ENCODE measurements around the gene TIMM50.

The TIMM50 gene

GRCh38 chr19:39500543-39500942 lies 19.9 kb downstream of the TIMM50 start:
- peaks cover 0 to 2% of the 10 kb centered on the region in 2 donors for H3K9me3 Mint-ChIP-seq
- H3K4me3 Mint-ChIP-seq: peak overlapping the region in 1 of 2 donors; percentile 33
- peaks cover 26 to 36% of the 10 kb centered on the region in 2 donors for H3K4me1 Mint-ChIP-seq
- ATAC-seq (replicated peaks) (no peak), DNase-seq (no peak)
- peaks cover 3 to 6% of the 10 kb centered on the region in 2 donors for H3K36me3 Mint-ChIP-seq
- H3K27me3 Mint-ChIP-seq: peaks cover 48 to 65% of the 10 kb centered on the region in 2 donors
- H3K27ac Mint-ChIP-seq: no peak overlapping the region

- no peak for ATAC-seq (replicated peaks)
- peaks cover 5 to 6% of the 10 kb centered on the region in 2 donors for H3K36me3 Mint-ChIP-seq
- H3K4me1 Mint-ChIP-seq: peaks cover 29 to 39% of the 10 kb centered on the region in 2 donors
- H3K9me3 Mint-ChIP-seq: peaks cover 1 to 2% of the 10 kb centered on the region in 2 donors
- DNase-seq: no peak
- no peak overlapping the region for H3K4me3 Mint-ChIP-seq
- no peak overlapping the region for H3K27ac Mint-ChIP-seq
- H3K27me3 Mint-ChIP-seq: peaks cover 51 to 69% of the 10 kb centered on the region in 2 donors
These were observed 20.7 kb downstream of the TIMM50 start for GRCh38 chr19:39501340-39501739.

- peaks cover 54 to 73% of the 10 kb centered on the region in 2 donors for H3K27me3 Mint-ChIP-seq
- DNase-seq: peak; percentile 63
These were observed 22.2 kb downstream of the TIMM50 start for GRCh38 chr19:39502640-39503417.

GRCh38 chr19:39506598-39506943 lies 25.9 kb downstream of the TIMM50 start:
- H3K4me1 Mint-ChIP-seq: peaks cover 18 to 31% of the 10 kb centered on the region in 2 donors
- no peak for ATAC-seq (replicated peaks)
- H3K4me3 Mint-ChIP-seq: peak overlapping the region; percentile 76 to 94
- no peak for DNase-seq
- peak overlapping the region; percentile 48 for H3K27ac Mint-ChIP-seq
- H3K36me3 Mint-ChIP-seq: peaks cover 6 to 7% of the 10 kb centered on the region in 2 donors
- peaks cover 2 to 3% of the 10 kb centered on the region in 2 donors for H3K9me3 Mint-ChIP-seq
- peaks cover 42 to 63% of the 10 kb centered on the region in 2 donors for H3K27me3 Mint-ChIP-seq

More at GRCh38 chr19:39502640-39503417, 22.2 kb downstream of the TIMM50 start:
- Mint-ChIP-seq H3K36me3 (peaks cover 6 to 7% of the 10 kb centered on the region in 2 donors), H3K4me3 (peak overlapping the region; percentile 23 to 65), H3K9me3 (peaks cover 2 to 3% of the 10 kb centered on the region in 2 donors), H3K4me1 (peaks cover 34 to 50% of the 10 kb centered on the region in 2 donors), H3K27ac (no peak overlapping the region)
- ATAC-seq (replicated peaks): peak; percentile 47 to 48

GRCh38 chr19:39506944-39507714 lies 26.5 kb downstream of the TIMM50 start:
- Mint-ChIP-seq H3K27me3 (peaks cover 42 to 64% of the 10 kb centered on the region in 2 donors), H3K27ac (peak overlapping the region; percentile 76), H3K36me3 (peaks cover 6 to 7% of the 10 kb centered on the region in 2 donors), H3K9me3 (peaks cover 2 to 3% of the 10 kb centered on the region in 2 donors), H3K4me1 (peaks cover 18 to 31% of the 10 kb centered on the region in 2 donors), H3K4me3 (peak overlapping the region; percentile 86 to 94)
- ATAC-seq (replicated peaks) (peak; percentile 78 to 83), DNase-seq (peak; percentile 55)

GRCh38 chr19:39507715-39508364 lies 27.2 kb downstream of the TIMM50 start:
- ATAC-seq (replicated peaks): no peak
- H3K4me1 Mint-ChIP-seq: peaks cover 18 to 31% of the 10 kb centered on the region in 2 donors
- peak overlapping the region; percentile 86 to 94 for H3K4me3 Mint-ChIP-seq
- peaks cover 2 to 3% of the 10 kb centered on the region in 2 donors for H3K9me3 Mint-ChIP-seq
- peak overlapping the region; percentile 76 for H3K27ac Mint-ChIP-seq
- peaks cover 6 to 7% of the 10 kb centered on the region in 2 donors for H3K36me3 Mint-ChIP-seq
- peaks cover 46 to 71% of the 10 kb centered on the region in 2 donors for H3K27me3 Mint-ChIP-seq
- no peak for DNase-seq

- ATAC-seq (replicated peaks) (no peak), DNase-seq (no peak)
- peaks cover under 1 to 3% of the 10 kb centered on the region in 2 donors for H3K36me3 Mint-ChIP-seq
- peaks cover 13 to 24% of the 10 kb centered on the region in 2 donors for H3K4me1 Mint-ChIP-seq
- H3K27ac Mint-ChIP-seq: no peak overlapping the region
- H3K27me3 Mint-ChIP-seq: peaks cover 48 to 71% of the 10 kb centered on the region in 2 donors
- no peak overlapping the region for H3K4me3 Mint-ChIP-seq
- H3K9me3 Mint-ChIP-seq: peaks cover 0 to 3% of the 10 kb centered on the region in 2 donors
These were observed 28.0 kb downstream of the TIMM50 start for GRCh38 chr19:39508629-39509028.

GRCh38 chr19:39509233-39509632 lies 28.6 kb downstream of the TIMM50 start:
- Mint-ChIP-seq H3K27me3 (peaks cover 47 to 71% of the 10 kb centered on the region in 2 donors), H3K4me3 (no peak overlapping the region), H3K4me1 (peaks cover 12 to 21% of the 10 kb centered on the region in 2 donors), H3K36me3 (peaks cover 0 to 3% of the 10 kb centered on the region in 2 donors), H3K27ac (no peak overlapping the region), H3K9me3 (peaks cover 0 to 3% of the 10 kb centered on the region in 2 donors)
- no peak for ATAC-seq (replicated peaks)
- no peak for DNase-seq

GRCh38 chr19:39512988-39513387 lies 32.4 kb downstream of the TIMM50 start:
- no peak overlapping the region for H3K4me3 Mint-ChIP-seq
- H3K36me3 Mint-ChIP-seq: no peaks in the 10 kb centered on the region
- no peak overlapping the region for H3K27ac Mint-ChIP-seq
- DNase-seq (no peak), ATAC-seq (replicated peaks) (no peak)
- H3K27me3 Mint-ChIP-seq: peaks cover 51 to 73% of the 10 kb centered on the region in 2 donors
- peaks cover 12 to 24% of the 10 kb centered on the region in 2 donors for H3K4me1 Mint-ChIP-seq
- H3K9me3 Mint-ChIP-seq: no peaks in the 10 kb centered on the region

- H3K36me3 Mint-ChIP-seq: no peaks in the 10 kb centered on the region
- H3K4me3 Mint-ChIP-seq: peak within 1 kb of the TSS; percentile 83 to 85
- DNase-seq (no peak), ATAC-seq (replicated peaks) (peak; percentile 42 to 53)
- H3K9me3 Mint-ChIP-seq: no peaks in the 10 kb centered on the region
- peaks cover 11 to 22% of the 10 kb centered on the region in 2 donors for H3K4me1 Mint-ChIP-seq
- peak within 1 kb of the TSS; percentile 47 for H3K27ac Mint-ChIP-seq
- peaks cover 48 to 69% of the 10 kb centered on the region in 2 donors for H3K27me3 Mint-ChIP-seq
These were observed 34.4 kb downstream of the TIMM50 start, which contains the start of gene SELENOV for GRCh38 chr19:39514840-39515550. TSS of gene SELENOV (plus strand) at chr19:39515139. CDS start at chr19:39515213, 74 bp downstream.

- Mint-ChIP-seq H3K27ac (peak overlapping the region; percentile 42), H3K36me3 (no peaks in the 10 kb centered on the region), H3K27me3 (peaks cover 48 to 69% of the 10 kb centered on the region in 2 donors), H3K4me3 (peak overlapping the region; percentile 66 to 83), H3K4me1 (peaks cover 11 to 22% of the 10 kb centered on the region in 2 donors), H3K9me3 (no peaks in the 10 kb centered on the region)
- ATAC-seq (replicated peaks): no peak
- no peak for DNase-seq
These were observed 35.0 kb downstream of the TIMM50 start for GRCh38 chr19:39515551-39516191.

- peaks cover 11 to 22% of the 10 kb centered on the region in 2 donors for H3K4me1 Mint-ChIP-seq
- peak overlapping the region; percentile 17 to 59 for H3K4me3 Mint-ChIP-seq
- peaks cover 48 to 69% of the 10 kb centered on the region in 2 donors for H3K27me3 Mint-ChIP-seq
- no peaks in the 10 kb centered on the region for H3K9me3 Mint-ChIP-seq
- no peaks in the 10 kb centered on the region for H3K36me3 Mint-ChIP-seq
- ATAC-seq (replicated peaks) (peak; percentile 46 to 50), DNase-seq (no peak)
- peak overlapping the region; percentile 42 for H3K27ac Mint-ChIP-seq
These were observed 35.6 kb downstream of the TIMM50 start for GRCh38 chr19:39516270-39516669.

- DNase-seq (no peak), ATAC-seq (replicated peaks) (no peak)
- Mint-ChIP-seq H3K4me1 (peaks cover 11 to 22% of the 10 kb centered on the region in 2 donors), H3K4me3 (no peak overlapping the region), H3K27ac (no peak overlapping the region), H3K9me3 (no peaks in the 10 kb centered on the region), H3K27me3 (peaks cover 45 to 64% of the 10 kb centered on the region in 2 donors), H3K36me3 (no peaks in the 10 kb centered on the region)
These were observed 36.8 kb downstream of the TIMM50 start for GRCh38 chr19:39517432-39517831.
